K562 (cell line): ENCODE results near the gene ADORA2B. TPM values are rescaled to one million over a fixed set of nuclear protein-coding genes. Genes with fewer than 3 reads are reported as not detected.

Experiments used
- ATF6 ChIP-seq: sonication (generic); formaldehyde crosslinking; IDR thresholded peaks from 2 replicates; pipeline ENCODE4 v1.4.0; 2020; ENCODE audit warnings: mild to moderate bottlenecking, missing genetic modification reagents
- MAFF ChIP-seq: IDR thresholded peaks from 2 replicates; pipeline ENCODE4 v1.6.1; 2012; ENCODE audit warnings: low read length, improper control_type of control experiment
- MAFK ChIP-seq: IDR thresholded peaks from 2 replicates; pipeline ENCODE4 v1.6.1; 2011; ENCODE audit warnings: low read length, improper control_type of control experiment
- NEUROD1 ChIP-seq: fragments of 150-350 bp; IDR thresholded peaks from 2 replicates; pipeline ENCODE4 v1.6.1; 2014; ENCODE audit warnings: borderline replicate concordance, low read length, low read depth; ENCODE audit not compliant: partially characterized antibody
- PYGO2 ChIP-seq: fragments of 450-650 bp; IDR thresholded peaks from 2 replicates; pipeline ENCODE4 v1.6.1; 2016; ENCODE audit warnings: mild to moderate bottlenecking, missing genetic modification characterization, moderate library complexity, missing compliant biosample characterization
- RNF2 ChIP-seq: sonication (generic); IDR thresholded peaks from 2 replicates; pipeline ENCODE4 v1.6.1; 2016
- SIN3A ChIP-seq, 2 experiments: fragments of 150-350 bp in 1 of 2; IDR thresholded peaks; 2 replicates each; pipeline ENCODE4 v1.6.1; 2011 to 2016; ENCODE audit warnings: borderline replicate concordance in 2 of 2, low read depth in 2 of 2, low read length in 2 of 2, mild to moderate bottlenecking in 2 of 2, moderate library complexity in 2 of 2; ENCODE audit not compliant: control insufficient read depth in 1 of 2
- SIX5 ChIP-seq, 2 experiments: IDR thresholded peaks; 2 replicates each; pipeline ENCODE4 v1.6.1; 2011; ENCODE audit warnings: low read length in 2 of 2, borderline replicate concordance in 1 of 2, low read depth in 1 of 2, mild to moderate bottlenecking in 1 of 2, moderate library complexity in 1 of 2; ENCODE audit not compliant: insufficient read depth in 1 of 2
- SP1 ChIP-seq: sonication (generic); formaldehyde crosslinking; IDR thresholded peaks from 2 replicates; pipeline ENCODE4 v1.8.1; 2022; ENCODE audit warnings: mild to moderate bottlenecking, missing genetic modification reagents
- ZBTB40 ChIP-seq, 2 experiments: fragments of 450-650 bp in 1 of 2; sonication (generic) in 1 of 2; formaldehyde crosslinking in 1 of 2; IDR thresholded peaks; 2 replicates each; pipeline versions ENCODE4 v1.7.1 to v1.9.0; 2016 to 2022; ENCODE audit warnings: inconsistent platforms in 1 of 2, mild to moderate bottlenecking in 1 of 2, missing genetic modification reagents in 1 of 2
- ZNF140 ChIP-seq: fragments of 250-450 bp; sonication (Bioruptor Pico); IDR thresholded peaks from 2 replicates; pipeline ENCODE4 v1.8.0; 2021; ENCODE audit warnings: moderate library complexity, mild to moderate bottlenecking, inconsistent platforms
- ZNF57 ChIP-seq: fragments of 450-650 bp; formaldehyde crosslinking; IDR thresholded peaks from 2 replicates; pipeline ENCODE4 v1.4.0; 2020; ENCODE audit warnings: mild to moderate bottlenecking, moderate library complexity
- polyA plus RNA-seq, 8 experiments: library from polyadenylated mRNA; depleted of rRNA in 4 of 8; stranded (reverse) in 5 of 8; unstranded in 3 of 8; fragments of >200 nt; fragmentation: Nextera tagmentation in 2 of 8; fragmentation: Illumina TruSeq in 1 of 8; extraction: Ambion mirVana in 2 of 8; extraction: Trizol in 1 of 8; gene quantifications; 2 replicates each; pipeline versions ENCODE4 v1.2.1 to v1.2.3, GENCODE V29; 2011 to 2014; ENCODE audit warnings: inconsistent platforms in 1 of 8, missing spikeins in 1 of 8
- total RNA-seq, 7 experiments: library from RNA; depleted of rRNA in 6 of 7; stranded (reverse); fragments of >200 nt in 6 of 7; fragmentation: Illumina TruSeq in 2 of 7; extraction: Trizol in 2 of 7; gene quantifications; 2 replicates each; pipeline versions ENCODE4 v1.2.1 to v1.2.3, GENCODE V29; 2011 to 2021; ENCODE audit warnings: low replicate concordance in 1 of 7
- TF ChIP-seq, protein P1 (sequence below): sonication (generic); formaldehyde crosslinking; IDR thresholded peaks from 2 replicates; pipeline ENCODE4 v1.8.1; 2023; ENCODE audit warnings: mild to moderate bottlenecking, missing genetic modification reagents

The ADORA2B gene
- total and polyA plus RNA-seq, 9 of the 15 experiments (the other 6 are each of a cell fraction or from before 2014, with no cell fraction given), result 6.4 to 16.6 (median 10.5) TPM

GRCh38 chr17:15944759-15945526 is at the start of gene ADORA2B (continued):
- TF ChIP-seq ZBTB40 (IDR thresholded peaks at IDR 0.05) (no peak), ZBTB40 (CRISPR knock-in tag; IDR thresholded peaks at IDR 0.05) (no peak), SIN3A (IDR thresholded peaks at IDR 0.05; ENCODE audit: borderline replicate concordance in 2 of 2, control insufficient read depth in 1 of 2, low read depth in 2 of 2, low read length in 2 of 2) (no peak), MAFF (no peak), RNF2 (no peak), PYGO2 (tag) (no peak), MAFK (no peak), ZNF57 (CRISPR knock-in tag) (no peak), SIX5 (IDR thresholded peaks at IDR 0.05; ENCODE audit: borderline replicate concordance in 1 of 2, insufficient read depth in 1 of 2, low read depth in 1 of 2, low read length in 2 of 2) (no peak), ZNF140 (no peak), ATF6 (CRISPR knock-in tag) (peak; percentile 72; the same call in 1 of the 2 replicates), NEUROD1 (no peak), SP1 (0 out of 2 replicates have a peak, but pooled peaks have one; percentile 45)
- TF ChIP-seq, protein P1, sequence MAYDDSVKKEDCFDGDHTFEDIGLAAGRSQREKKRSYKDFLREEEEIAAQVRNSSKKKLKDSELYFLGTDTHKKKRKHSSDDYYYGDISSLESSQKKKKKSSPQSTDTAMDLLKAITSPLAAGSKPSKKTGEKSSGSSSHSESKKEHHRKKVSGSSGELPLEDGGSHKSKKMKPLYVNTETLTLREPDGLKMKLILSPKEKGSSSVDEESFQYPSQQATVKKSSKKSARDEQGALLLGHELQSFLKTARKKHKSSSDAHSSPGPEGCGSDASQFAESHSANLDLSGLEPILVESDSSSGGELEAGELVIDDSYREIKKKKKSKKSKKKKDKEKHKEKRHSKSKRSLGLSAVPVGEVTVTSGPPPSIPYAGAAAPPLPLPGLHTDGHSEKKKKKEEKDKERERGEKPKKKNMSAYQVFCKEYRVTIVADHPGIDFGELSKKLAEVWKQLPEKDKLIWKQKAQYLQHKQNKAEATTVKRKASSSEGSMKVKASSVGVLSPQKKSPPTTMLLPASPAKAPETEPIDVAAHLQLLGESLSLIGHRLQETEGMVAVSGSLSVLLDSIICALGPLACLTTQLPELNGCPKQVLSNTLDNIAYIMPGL (CRISPR knock-in tag), result peak; percentile 68; the same call in 1 of the 2 replicates
